ENCODE results near the gene IL20RB. TPM values are rescaled to one million over a fixed set of nuclear protein-coding genes. Genes with fewer than 3 reads are reported as not detected.
"Not testable (repeated sequence)": the region's sequence is repeated elsewhere in the genome, so short reads cannot be mapped to it uniquely, and the experiment has no call there.

Gene IL20RB
- total RNA-seq, 4 donors from 2014 or later, result 1.1 to 4.4 (median 2.3) TPM

- no peak for ATAC-seq (ENCODE audit: low FRiP score)
- DNase-seq (ENCODE audit: low spot score), result no peak
- no peak for TF ChIP-seq CTCF (IDR thresholded peaks at IDR 0.05)
Observed at GRCh38 chr3:137010137-137010536, 52.4 kb downstream of the IL20RB start.

GRCh38 chr3:137011153-137011552, 53.4 kb downstream of the IL20RB start:
- no peak for TF ChIP-seq CTCF (IDR thresholded peaks at IDR 0.05)
- ATAC-seq (ENCODE audit: low FRiP score) (no peak), DNase-seq (ENCODE audit: low spot score) (no peak)

- DNase-seq (ENCODE audit: low spot score) (no peak), ATAC-seq (ENCODE audit: low FRiP score) (no peak)
- TF ChIP-seq CTCF (IDR thresholded peaks at IDR 0.05), result no peak
Observed at GRCh38 chr3:137012097-137012501, 54.3 kb downstream of the IL20RB start.

GRCh38 chr3:137013951-137014688, 56.3 kb downstream of the IL20RB start:
- ATAC-seq (ENCODE audit: low FRiP score) (peak; percentile 96), DNase-seq (ENCODE audit: low spot score) (peak; percentile 91)
- TF ChIP-seq CTCF (IDR thresholded peaks at IDR 0.05), result peak in 2 of 3 donors; percentile 81 to 91

- ATAC-seq (ENCODE audit: low FRiP score), result not testable (repeated sequence)
Observed at GRCh38 chr3:137017316-137017715, 59.5 kb downstream of the IL20RB start.

GRCh38 chr3:137020315-137020714, 62.5 kb downstream of the IL20RB start:
- no peak for TF ChIP-seq CTCF (IDR thresholded peaks at IDR 0.05)
- no peak for DNase-seq (ENCODE audit: low spot score)
- no peak for ATAC-seq (ENCODE audit: low FRiP score)

More at GRCh38 chr3:137017316-137017715, 59.5 kb downstream of the IL20RB start:
- DNase-seq (ENCODE audit: low spot score), result not testable (repeated sequence)

GRCh38 chr3:137020888-137021287, 63.1 kb downstream of the IL20RB start:
- ATAC-seq (ENCODE audit: low FRiP score), result no peak
- DNase-seq (ENCODE audit: low spot score), result no peak
- TF ChIP-seq CTCF (IDR thresholded peaks at IDR 0.05), result no peak
